Measurements from ENCODE around the gene RARG. TPM values are rescaled to one million over a fixed set of nuclear protein-coding genes. Genes with fewer than 3 reads are reported as not detected.

The RARG gene
- total RNA-seq, 1 experiment from 2014 or later = 11.1 TPM

- DNase-seq (ENCODE audit: low read depth) = peak; percentile 49
These were observed 8.5 kb downstream of the RARG start for GRCh38 chr12:53223389-53224060.

DNA sequence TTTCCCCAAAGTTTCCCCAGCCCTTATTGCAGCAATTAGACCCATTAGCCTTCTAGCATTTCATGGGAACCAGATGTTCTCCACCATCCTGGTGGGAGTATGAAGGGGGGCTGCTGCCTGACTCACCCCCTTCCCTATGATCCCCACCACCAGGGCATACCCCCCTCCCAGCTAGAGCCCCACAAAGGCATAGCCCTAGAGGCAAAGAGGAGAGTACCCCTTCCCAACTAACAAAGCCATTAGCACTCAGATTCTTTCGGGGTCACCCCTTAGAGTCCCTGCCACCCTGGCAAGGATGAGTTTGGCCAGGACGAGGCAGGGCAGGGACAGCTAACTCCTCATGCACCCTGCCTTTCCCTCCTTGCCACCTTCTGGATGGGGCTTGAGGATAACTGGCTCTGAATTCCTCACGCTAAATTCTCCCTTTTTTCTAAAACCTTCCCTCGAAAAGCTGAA lies 9.2 kb downstream of the RARG start:
- no peak for DNase-seq (ENCODE audit: low read depth)

DNA sequence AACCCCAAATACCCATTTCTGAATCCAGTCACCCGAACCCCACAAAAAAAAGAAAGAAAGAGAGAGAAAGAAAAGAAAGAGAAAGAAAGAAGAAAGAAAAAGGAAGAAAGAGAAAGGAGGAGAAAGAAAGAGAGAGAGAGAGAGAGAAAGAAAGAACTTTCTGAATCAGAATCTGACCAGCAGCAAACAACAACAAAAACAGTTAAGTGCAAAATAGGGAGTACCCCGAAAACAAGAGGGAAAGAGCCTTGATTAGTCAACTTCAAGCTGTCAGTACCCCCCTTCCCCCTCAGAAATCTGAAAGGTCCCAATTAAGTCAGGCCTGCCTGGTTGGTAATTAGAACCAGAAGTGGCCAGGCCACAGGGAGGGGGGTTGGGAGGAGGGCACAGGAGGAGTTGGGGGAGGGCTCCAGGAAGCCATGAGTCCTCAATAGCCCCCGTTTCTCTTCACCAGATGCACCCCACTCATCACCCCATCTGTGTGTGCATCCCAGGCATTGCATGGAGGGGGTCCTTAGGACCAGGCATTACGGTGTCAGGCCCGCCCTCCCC lies 9.8 kb downstream of the RARG start:
- DNase-seq (ENCODE audit: low read depth) = peak; percentile 46

- peak; percentile 59 for DNase-seq (ENCODE audit: low read depth)
These were observed 10.6 kb downstream of the RARG start for GRCh38 chr12:53221203-53222080.

- DNase-seq (ENCODE audit: low read depth) = peak; percentile 93
These were observed 11.3 kb downstream of the RARG start for GRCh38 chr12:53220694-53221202.

GRCh38 chr12:53219956-53220693 lies 11.9 kb downstream of the RARG start:
- DNase-seq (ENCODE audit: low read depth) = peak; percentile 81

- DNase-seq (ENCODE audit: low read depth) = peak; percentile 70
These were observed 12.6 kb downstream of the RARG start for GRCh38 chr12:53219292-53219955.

- DNase-seq (ENCODE audit: low read depth) = no peak
These were observed 13.3 kb downstream of the RARG start for GRCh38 chr12:53218551-53219291.

GRCh38 chr12:53217931-53218307 lies 14.1 kb downstream of the RARG start:
- DNase-seq (ENCODE audit: low read depth) = no peak

DNA sequence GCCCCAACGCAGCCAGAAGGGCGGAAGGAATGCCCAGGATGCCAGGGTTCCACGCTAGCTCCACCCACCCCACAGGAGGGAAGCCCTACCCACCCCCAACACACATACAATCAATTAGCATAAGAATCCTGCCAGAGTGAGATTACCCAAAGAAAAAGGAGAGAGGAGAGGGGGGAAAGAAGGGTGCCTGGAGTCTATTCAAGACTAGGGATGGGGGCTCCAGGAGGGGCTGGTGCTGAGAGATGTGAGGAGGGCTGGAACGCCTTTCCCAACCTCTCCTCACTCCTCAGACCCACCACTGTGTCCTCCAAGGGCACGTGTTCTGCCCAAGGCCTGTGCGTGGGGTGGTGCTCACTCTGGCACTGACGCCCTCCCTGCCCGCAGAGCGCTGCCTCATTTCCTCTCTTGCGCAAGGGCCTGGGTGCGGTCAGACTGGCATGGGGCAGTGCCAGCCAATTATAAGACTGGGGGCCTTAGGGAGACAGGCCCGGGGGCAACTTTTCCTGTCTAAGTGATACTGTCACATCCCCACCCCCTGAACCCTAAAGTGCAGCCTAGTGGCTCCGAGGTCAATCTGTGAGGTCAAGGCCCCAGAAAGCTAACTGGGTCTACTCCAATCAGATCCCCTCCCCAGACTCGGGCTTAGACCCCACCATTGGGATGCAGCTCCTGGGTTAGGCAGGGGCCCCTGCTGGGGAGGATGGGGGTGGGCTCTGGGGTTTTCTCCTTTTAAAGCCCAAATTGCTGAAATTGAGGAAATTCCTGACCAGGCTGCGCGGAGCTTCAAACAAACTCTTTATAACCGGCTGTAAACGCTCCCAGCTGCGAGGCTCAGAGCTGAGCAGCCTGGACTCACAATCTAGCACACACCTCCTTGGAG lies 14.7 kb downstream of the RARG start:
- DNase-seq (ENCODE audit: low read depth) = peak; percentile 61

- DNase-seq (ENCODE audit: low read depth) = no peak
These were observed 16.5 kb downstream of the RARG start for GRCh38 chr12:53215497-53215896.

DNA sequence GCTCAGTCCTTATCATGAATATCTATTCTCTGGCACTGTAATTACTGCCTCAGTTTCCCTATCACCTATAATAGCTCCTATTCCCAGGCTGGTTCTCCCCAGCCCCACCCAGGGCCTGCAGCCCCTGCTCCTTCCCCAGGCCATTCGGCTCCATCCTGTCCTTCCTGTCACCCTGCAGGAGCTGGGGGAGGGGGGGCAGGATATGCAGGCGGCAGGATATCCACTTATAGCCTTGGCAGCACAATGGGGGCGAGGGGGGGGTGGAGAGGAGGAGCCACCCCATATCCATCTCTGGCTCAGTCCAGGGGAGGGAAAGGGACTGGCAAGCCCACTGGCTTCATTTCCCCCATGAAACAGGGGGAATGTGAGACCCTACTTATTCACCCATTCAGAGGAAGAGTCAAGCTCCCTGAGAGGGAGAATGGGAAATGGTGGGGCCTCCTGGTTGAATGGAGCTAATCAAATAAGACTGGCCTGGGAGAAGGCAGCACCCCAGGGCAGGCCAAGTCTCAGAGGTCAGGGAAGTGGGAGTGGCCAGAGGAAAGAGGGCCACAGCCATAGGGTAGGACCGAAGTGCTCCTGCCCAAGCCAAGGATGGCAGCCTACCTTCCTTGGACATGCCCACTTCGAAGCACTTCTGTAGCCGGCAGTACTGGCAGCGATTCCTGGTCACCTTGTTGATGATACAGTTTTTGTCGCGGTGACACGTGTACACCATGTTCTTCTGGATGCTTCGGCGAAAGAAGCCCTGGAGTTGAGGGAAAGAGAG lies 17.1 kb downstream of the RARG start:
- DNase-seq (ENCODE audit: low read depth) = no peak

DNA sequence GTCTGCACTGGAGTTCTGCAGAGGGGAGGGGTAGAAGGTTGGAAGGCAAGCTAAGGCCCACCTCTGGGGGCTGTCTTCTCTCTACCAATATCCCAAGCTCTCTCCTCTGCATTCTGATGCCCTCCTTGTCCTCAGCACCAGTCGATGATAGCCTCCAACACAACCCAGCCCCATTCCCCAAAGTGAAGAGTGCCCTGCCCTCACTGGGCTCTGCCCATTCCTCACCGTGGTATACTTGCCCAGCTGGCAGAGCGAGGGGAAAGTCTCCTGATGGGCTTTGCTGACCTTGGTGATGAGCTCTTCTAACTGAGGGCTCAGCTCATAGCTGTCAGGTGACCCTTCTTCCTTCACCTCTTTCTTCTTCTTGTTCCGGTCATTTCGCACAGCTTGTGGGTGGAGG lies 17.8 kb downstream of the RARG start:
- DNase-seq (ENCODE audit: low read depth) = no peak

DNA sequence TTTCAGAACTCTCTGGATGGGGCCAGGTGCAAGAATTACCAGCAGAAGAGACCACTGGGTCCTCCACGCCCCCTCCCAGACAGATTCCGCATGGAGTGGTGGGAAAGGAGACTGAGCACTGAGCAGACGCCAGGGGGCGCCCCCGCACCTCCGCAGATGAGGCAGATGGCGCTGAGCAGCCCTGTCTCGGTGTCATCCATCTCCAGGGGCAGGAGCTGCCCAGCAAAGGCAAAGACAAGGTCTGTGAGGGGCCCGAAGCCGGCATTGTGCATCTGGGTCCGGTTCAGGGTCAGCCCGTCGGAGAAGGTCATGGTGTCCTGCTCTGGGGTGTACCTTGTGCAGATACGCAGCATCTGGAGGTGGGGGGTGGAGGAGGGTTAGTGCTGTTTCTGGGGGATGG lies 18.7 kb downstream of the RARG start:
- peak; percentile 61 for DNase-seq (ENCODE audit: low read depth)

DNA sequence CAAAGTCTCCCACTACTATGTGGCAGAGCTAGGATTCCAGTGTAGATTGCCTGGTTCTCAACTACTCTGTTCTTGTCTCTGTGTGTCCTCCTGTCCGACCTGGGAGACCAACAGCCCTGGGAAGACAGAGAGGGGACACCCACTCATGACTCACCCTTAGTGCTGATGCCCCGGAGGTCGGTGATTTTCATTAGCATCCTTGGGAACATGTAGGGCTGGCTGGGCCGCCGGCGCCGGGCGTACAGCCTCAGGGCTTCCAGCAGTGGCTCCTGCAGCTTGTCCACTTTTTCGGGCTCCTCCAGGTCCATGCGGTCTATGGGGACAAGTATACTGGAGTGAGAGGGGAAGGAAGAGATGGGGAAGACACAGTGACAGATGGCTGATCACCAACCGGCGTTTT lies 19.1 kb downstream of the RARG start:
- peak; percentile 34 for DNase-seq (ENCODE audit: low read depth)

GRCh38 chr12:53211476-53212381 lies 20.3 kb downstream of the RARG start:
- no peak for DNase-seq (ENCODE audit: low read depth)

DNA sequence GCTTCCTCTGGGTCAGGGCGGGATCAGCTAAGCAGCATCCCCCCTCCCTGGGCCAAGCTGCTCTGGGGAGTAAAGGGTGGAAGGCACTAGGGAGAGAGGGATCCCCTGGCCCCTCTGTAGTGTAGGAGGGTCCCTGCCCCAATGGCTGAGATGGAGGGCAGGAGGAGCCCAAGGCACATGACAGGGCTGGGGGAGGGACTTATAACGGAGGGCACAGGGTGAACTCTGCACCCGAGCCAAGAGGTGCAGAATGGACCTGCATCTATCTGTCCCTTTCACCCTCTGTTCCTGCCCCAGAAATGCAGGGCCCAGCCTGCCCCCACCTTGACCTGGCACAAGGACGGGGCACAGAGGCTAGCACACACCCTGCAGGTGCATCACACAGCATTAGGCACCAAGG lies 21.2 kb downstream of the RARG start:
- no peak for DNase-seq (ENCODE audit: low read depth)
